ENCODE measurements around the gene HSDL2.
"Not testable (repeated sequence)": the region's sequence is repeated elsewhere in the genome, so short reads cannot be mapped to it uniquely, and the experiment has no call there.

HSDL2 gene

DNA sequence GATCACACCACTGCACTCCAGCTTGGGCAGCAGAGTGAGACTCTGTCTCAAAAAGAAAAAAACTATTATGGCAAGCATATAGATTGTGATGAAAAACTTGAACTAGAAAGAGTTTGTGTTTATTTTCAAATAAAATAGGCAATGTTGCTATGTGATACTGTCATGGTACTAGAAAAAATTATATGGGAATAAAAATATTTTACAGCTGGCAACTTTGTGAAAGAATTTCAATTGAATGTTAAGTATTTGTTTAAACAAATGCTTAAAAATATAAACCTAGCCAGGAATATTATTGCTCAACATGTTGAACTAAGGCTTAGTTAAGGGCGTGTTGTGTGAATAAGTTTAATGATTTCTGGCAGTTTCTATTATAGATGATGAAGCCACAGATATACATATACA lies 31.7 kb downstream of the HSDL2 start:
- TF ChIP-seq TOX (CRISPR knock-in tag; IDR thresholded peaks at IDR 0.05; ENCODE audit: borderline replicate concordance) (no peak), ZC3H10 (CRISPR knock-in tag; IDR thresholded peaks at IDR 0.05) (no peak), SNAI2 (CRISPR knock-in tag; IDR thresholded peaks at IDR 0.05) (no peak), OSR1 (CRISPR knock-in tag; IDR thresholded peaks at IDR 0.05) (no peak), ZNF70 (CRISPR knock-in tag; IDR thresholded peaks at IDR 0.05) (no peak), POU6F1 (CRISPR knock-in tag; IDR thresholded peaks at IDR 0.05; ENCODE audit: borderline replicate concordance, low read depth) (no peak)
- TF ChIP-seq, protein P1, sequence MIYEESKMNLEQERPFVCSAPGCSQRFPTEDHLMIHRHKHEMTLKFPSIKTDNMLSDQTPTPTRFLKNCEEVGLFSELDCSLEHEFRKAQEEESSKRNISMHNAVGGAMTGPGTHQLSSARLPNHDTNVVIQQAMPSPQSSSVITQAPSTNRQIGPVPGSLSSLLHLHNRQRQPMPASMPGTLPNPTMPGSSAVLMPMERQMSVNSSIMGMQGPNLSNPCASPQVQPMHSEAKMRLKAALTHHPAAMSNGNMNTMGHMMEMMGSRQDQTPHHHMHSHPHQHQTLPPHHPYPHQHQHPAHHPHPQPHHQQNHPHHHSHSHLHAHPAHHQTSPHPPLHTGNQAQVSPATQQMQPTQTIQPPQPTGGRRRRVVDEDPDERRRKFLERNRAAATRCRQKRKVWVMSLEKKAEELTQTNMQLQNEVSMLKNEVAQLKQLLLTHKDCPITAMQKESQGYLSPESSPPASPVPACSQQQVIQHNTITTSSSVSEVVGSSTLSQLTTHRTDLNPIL (CRISPR knock-in tag; IDR thresholded peaks at IDR 0.05; ENCODE audit: low read depth): no peak
- TF ChIP-seq, protein P2, sequence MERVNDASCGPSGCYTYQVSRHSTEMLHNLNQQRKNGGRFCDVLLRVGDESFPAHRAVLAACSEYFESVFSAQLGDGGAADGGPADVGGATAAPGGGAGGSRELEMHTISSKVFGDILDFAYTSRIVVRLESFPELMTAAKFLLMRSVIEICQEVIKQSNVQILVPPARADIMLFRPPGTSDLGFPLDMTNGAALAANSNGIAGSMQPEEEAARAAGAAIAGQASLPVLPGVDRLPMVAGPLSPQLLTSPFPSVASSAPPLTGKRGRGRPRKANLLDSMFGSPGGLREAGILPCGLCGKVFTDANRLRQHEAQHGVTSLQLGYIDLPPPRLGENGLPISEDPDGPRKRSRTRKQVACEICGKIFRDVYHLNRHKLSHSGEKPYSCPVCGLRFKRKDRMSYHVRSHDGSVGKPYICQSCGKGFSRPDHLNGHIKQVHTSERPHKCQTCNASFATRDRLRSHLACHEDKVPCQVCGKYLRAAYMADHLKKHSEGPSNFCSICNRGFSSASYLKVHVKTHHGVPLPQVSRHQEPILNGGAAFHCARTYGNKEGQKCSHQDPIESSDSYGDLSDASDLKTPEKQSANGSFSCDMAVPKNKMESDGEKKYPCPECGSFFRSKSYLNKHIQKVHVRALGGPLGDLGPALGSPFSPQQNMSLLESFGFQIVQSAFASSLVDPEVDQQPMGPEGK (CRISPR knock-in tag; IDR thresholded peaks at IDR 0.05; ENCODE audit: borderline replicate concordance): no peak
- TF ChIP-seq, protein P3, sequence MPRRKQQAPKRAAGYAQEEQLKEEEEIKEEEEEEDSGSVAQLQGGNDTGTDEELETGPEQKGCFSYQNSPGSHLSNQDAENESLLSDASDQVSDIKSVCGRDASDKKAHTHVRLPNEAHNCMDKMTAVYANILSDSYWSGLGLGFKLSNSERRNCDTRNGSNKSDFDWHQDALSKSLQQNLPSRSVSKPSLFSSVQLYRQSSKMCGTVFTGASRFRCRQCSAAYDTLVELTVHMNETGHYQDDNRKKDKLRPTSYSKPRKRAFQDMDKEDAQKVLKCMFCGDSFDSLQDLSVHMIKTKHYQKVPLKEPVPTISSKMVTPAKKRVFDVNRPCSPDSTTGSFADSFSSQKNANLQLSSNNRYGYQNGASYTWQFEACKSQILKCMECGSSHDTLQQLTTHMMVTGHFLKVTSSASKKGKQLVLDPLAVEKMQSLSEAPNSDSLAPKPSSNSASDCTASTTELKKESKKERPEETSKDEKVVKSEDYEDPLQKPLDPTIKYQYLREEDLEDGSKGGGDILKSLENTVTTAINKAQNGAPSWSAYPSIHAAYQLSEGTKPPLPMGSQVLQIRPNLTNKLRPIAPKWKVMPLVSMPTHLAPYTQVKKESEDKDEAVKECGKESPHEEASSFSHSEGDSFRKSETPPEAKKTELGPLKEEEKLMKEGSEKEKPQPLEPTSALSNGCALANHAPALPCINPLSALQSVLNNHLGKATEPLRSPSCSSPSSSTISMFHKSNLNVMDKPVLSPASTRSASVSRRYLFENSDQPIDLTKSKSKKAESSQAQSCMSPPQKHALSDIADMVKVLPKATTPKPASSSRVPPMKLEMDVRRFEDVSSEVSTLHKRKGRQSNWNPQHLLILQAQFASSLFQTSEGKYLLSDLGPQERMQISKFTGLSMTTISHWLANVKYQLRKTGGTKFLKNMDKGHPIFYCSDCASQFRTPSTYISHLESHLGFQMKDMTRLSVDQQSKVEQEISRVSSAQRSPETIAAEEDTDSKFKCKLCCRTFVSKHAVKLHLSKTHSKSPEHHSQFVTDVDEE (CRISPR knock-in tag; IDR thresholded peaks at IDR 0.05): no peak
- no peak for ATAC-seq

GRCh38 chr9:112413728-112414127 lies 33.8 kb downstream of the HSDL2 start:
- ATAC-seq: not testable (repeated sequence)

DNA sequence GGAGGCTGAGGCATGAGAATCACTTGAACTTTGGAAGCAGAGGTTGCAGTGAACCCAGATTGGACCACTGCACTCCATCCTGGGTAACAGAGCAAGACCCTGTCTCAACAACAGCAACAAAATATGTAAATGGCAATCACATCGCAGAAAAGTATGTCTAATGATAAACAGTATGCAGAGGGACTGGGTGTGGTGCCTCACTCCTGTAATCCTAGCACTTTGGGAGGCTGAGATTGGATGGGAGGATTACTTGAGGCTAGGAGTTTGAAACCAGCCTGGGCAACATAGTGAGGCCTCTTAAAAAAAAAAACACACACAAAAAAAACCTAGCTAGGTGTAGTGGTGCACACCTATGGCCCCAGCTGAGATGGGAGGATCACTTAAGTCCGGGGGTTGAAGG lies 40.3 kb downstream of the HSDL2 start:
- TF ChIP-seq PPARA (CRISPR knock-in tag; IDR thresholded peaks at IDR 0.05; ENCODE audit: borderline replicate concordance) (no peak), ESRRG (CRISPR knock-in tag; IDR thresholded peaks at IDR 0.05) (no peak), CSDC2 (CRISPR knock-in tag; IDR thresholded peaks at IDR 0.05) (no peak), TCF4 (CRISPR knock-in tag; IDR thresholded peaks at IDR 0.05; ENCODE audit: borderline replicate concordance) (no peak), ISL1 (CRISPR knock-in tag; IDR thresholded peaks at IDR 0.05) (no peak), GLIS3 (CRISPR knock-in tag; IDR thresholded peaks at IDR 0.05) (no peak), ZNF8 (CRISPR knock-in tag; IDR thresholded peaks at IDR 0.05) (no peak)
- ATAC-seq: no peak

- peak; percentile 45; the same call in 2 of the 3 replicates for ATAC-seq
- no peak for TF ChIP-seq ISL1 (CRISPR knock-in tag; IDR thresholded peaks at IDR 0.05)
- no peak for TF ChIP-seq POU6F1 (CRISPR knock-in tag; IDR thresholded peaks at IDR 0.05; ENCODE audit: borderline replicate concordance, low read depth)
- TF ChIP-seq OSR1 (CRISPR knock-in tag; IDR thresholded peaks at IDR 0.05): no peak
- TF ChIP-seq TCF4 (CRISPR knock-in tag; IDR thresholded peaks at IDR 0.05; ENCODE audit: borderline replicate concordance): no peak
- no peak for TF ChIP-seq BACH2 (CRISPR knock-in tag; IDR thresholded peaks at IDR 0.05; ENCODE audit: borderline replicate concordance)
- no peak for TF ChIP-seq ZNF70 (CRISPR knock-in tag; IDR thresholded peaks at IDR 0.05)
- TF ChIP-seq CSDC2 (CRISPR knock-in tag; IDR thresholded peaks at IDR 0.05): no peak
- no peak for TF ChIP-seq ARNTL (CRISPR knock-in tag; IDR thresholded peaks at IDR 0.05; ENCODE audit: borderline replicate concordance, low read depth)
- no peak for TF ChIP-seq CSRNP3 (CRISPR knock-in tag; IDR thresholded peaks at IDR 0.05)
- no peak for TF ChIP-seq ZFP3 (CRISPR knock-in tag; IDR thresholded peaks at IDR 0.05)
- TF ChIP-seq, protein P3 (CRISPR knock-in tag; IDR thresholded peaks at IDR 0.05): no peak
- no peak for TF ChIP-seq ZNF565 (CRISPR knock-in tag; conservative IDR thresholded peaks at IDR 0.05; ENCODE audit: low read depth)
- TF ChIP-seq GLIS3 (CRISPR knock-in tag; IDR thresholded peaks at IDR 0.05): no peak
- no peak for TF ChIP-seq ZC3H10 (CRISPR knock-in tag; IDR thresholded peaks at IDR 0.05)
These were observed 41.9 kb downstream of the HSDL2 start for GRCh38 chr9:112421771-112422222.

Data from SK-N-SH treated with all-trans-retinoic acid at 6 μM for 48 hours (cell line).